Neural cell (in vitro differentiated cells): ENCODE data around the gene PACRGL.

ENCODE experiments used
- CTCF ChIP-seq: fragments of 450-650 bp; IDR thresholded peaks from 2 replicates; pipeline ENCODE4 v1.5.1; 2014; ENCODE audit warnings: antibody characterized with exemption, mild to moderate bottlenecking, moderate library complexity; ENCODE audit not compliant: poor library complexity, severe bottlenecking
- EP300 ChIP-seq: fragments of 450-650 bp; conservative IDR thresholded peaks from 2 replicates; pipeline ENCODE4 v1.6.1; 2014; ENCODE audit warnings: antibody characterized with exemption, mild to moderate bottlenecking, moderate library complexity; ENCODE audit not compliant: poor library complexity, severe bottlenecking
- EZH2 ChIP-seq: fragments of 200-600, 300-800 bp; shearing (Covaris generic), sonication (generic); IDR thresholded peaks from 2 replicates; pipeline ENCODE4 v1.6.1; 2014; ENCODE audit warnings: antibody characterized with exemption, low read length, borderline replicate concordance, mild to moderate bottlenecking; ENCODE audit not compliant: insufficient read depth, poor library complexity, severe bottlenecking
- POLR2AphosphoS5 ChIP-seq: IDR thresholded peaks from 2 replicates; pipeline ENCODE4 v1.6.1; 2012
- RAD21 ChIP-seq: fragments of 450-650 bp; conservative IDR thresholded peaks from 2 replicates; pipeline ENCODE4 v1.6.1; 2014; ENCODE audit warnings: antibody characterized with exemption, mild to moderate bottlenecking, moderate library complexity
- TAF1 ChIP-seq: IDR thresholded peaks from 2 replicates; pipeline ENCODE4 v1.6.1; 2012; ENCODE audit warnings: low read depth
- TF ChIP-seq, protein P1 (sequence below): IDR thresholded peaks from 2 replicates; pipeline ENCODE4 v1.6.1; 2012; ENCODE audit warnings: borderline replicate concordance

DNA sequence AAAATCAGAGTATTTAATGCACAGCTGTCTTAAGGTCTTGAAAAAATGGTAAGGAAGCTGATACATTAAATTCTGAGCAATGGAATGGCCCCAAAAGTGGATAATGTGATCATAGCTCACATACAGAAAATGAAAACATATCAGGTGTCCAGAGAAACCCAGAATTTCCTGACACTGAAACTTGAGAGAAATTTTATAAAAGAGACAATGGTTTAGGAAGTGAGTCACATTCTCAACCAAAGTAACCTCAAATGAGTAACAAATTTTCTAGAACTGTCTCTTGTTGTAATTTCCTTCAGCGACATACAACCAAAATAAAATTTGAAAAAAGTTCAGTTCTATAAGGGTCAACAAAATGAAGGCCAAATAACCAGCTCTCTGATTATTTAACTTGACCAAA is 37.4 kb upstream of the PACRGL start:
- no peak for TF ChIP-seq EZH2
- TF ChIP-seq POLR2AphosphoS5 = no peak
- TF ChIP-seq CTCF = no peak
- no peak for TF ChIP-seq EP300
- TF ChIP-seq, protein P1, sequence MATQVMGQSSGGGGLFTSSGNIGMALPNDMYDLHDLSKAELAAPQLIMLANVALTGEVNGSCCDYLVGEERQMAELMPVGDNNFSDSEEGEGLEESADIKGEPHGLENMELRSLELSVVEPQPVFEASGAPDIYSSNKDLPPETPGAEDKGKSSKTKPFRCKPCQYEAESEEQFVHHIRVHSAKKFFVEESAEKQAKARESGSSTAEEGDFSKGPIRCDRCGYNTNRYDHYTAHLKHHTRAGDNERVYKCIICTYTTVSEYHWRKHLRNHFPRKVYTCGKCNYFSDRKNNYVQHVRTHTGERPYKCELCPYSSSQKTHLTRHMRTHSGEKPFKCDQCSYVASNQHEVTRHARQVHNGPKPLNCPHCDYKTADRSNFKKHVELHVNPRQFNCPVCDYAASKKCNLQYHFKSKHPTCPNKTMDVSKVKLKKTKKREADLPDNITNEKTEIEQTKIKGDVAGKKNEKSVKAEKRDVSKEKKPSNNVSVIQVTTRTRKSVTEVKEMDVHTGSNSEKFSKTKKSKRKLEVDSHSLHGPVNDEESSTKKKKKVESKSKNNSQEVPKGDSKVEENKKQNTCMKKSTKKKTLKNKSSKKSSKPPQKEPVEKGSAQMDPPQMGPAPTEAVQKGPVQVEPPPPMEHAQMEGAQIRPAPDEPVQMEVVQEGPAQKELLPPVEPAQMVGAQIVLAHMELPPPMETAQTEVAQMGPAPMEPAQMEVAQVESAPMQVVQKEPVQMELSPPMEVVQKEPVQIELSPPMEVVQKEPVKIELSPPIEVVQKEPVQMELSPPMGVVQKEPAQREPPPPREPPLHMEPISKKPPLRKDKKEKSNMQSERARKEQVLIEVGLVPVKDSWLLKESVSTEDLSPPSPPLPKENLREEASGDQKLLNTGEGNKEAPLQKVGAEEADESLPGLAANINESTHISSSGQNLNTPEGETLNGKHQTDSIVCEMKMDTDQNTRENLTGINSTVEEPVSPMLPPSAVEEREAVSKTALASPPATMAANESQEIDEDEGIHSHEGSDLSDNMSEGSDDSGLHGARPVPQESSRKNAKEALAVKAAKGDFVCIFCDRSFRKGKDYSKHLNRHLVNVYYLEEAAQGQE = no peak
- no peak for TF ChIP-seq RAD21
- TF ChIP-seq TAF1 = no peak
